ENCODE measurements around the gene HHATL.

HHATL gene

GRCh38 chr3:42702066-42702951 lies at the start of gene HHATL:
HHATL (minus strand) TSS chr3:42702798; CDS start chr3:42700826, 1,972 bp downstream.
- DNase-seq (ENCODE audit: low read depth in 4 of 4, low spot score in 1 of 4): no peak

- DNase-seq (ENCODE audit: low read depth in 4 of 4, low spot score in 1 of 4): no peak
These were observed 49.0 kb upstream of the HHATL start for GRCh38 chr3:42751609-42752008.

- DNase-seq (ENCODE audit: low read depth in 4 of 4, low spot score in 1 of 4): no peak
These were observed 48.2 kb upstream of the HHATL start for GRCh38 chr3:42750834-42751233.

GRCh38 chr3:42749753-42750231 lies 47.2 kb upstream of the HHATL start:
- no peak for DNase-seq (ENCODE audit: low read depth in 4 of 4, low spot score in 1 of 4)

GRCh38 chr3:42749025-42749752 lies 46.6 kb upstream of the HHATL start:
- no peak for DNase-seq (ENCODE audit: low read depth in 4 of 4, low spot score in 1 of 4)

- DNase-seq (ENCODE audit: low read depth in 4 of 4, low spot score in 1 of 4): no peak
These were observed 45.0 kb upstream of the HHATL start for GRCh38 chr3:42747581-42747980.

GRCh38 chr3:42746455-42747450 lies 44.2 kb upstream of the HHATL start:
- no peak for DNase-seq (ENCODE audit: low read depth in 4 of 4, low spot score in 1 of 4)

- DNase-seq (ENCODE audit: low read depth in 4 of 4, low spot score in 1 of 4): no peak
These were observed 43.3 kb upstream of the HHATL start for GRCh38 chr3:42745776-42746454.

GRCh38 chr3:42745291-42745745 lies 42.7 kb upstream of the HHATL start:
- no peak for DNase-seq (ENCODE audit: low read depth in 4 of 4, low spot score in 1 of 4)

- no peak for DNase-seq (ENCODE audit: low read depth in 4 of 4, low spot score in 1 of 4)
These were observed 40.8 kb upstream of the HHATL start for GRCh38 chr3:42743204-42743995.

- no peak for DNase-seq (ENCODE audit: low read depth in 4 of 4, low spot score in 1 of 4)
These were observed 40.1 kb upstream of the HHATL start for GRCh38 chr3:42742688-42743087.

- DNase-seq (ENCODE audit: low read depth in 4 of 4, low spot score in 1 of 4): no peak
These were observed 39.7 kb upstream of the HHATL start for GRCh38 chr3:42742259-42742658.

GRCh38 chr3:42741796-42742195 lies 39.2 kb upstream of the HHATL start:
- no peak for DNase-seq (ENCODE audit: low read depth in 4 of 4, low spot score in 1 of 4)

GRCh38 chr3:42739401-42740158 lies 37.0 kb upstream of the HHATL start:
- DNase-seq (ENCODE audit: low read depth in 4 of 4, low spot score in 1 of 4): no peak

- DNase-seq (ENCODE audit: low read depth in 4 of 4, low spot score in 1 of 4): no peak
These were observed 33.9 kb upstream of the HHATL start for GRCh38 chr3:42736531-42736930.

- DNase-seq (ENCODE audit: low read depth in 4 of 4, low spot score in 1 of 4): no peak
These were observed 33.5 kb upstream of the HHATL start for GRCh38 chr3:42736081-42736480.

- DNase-seq (ENCODE audit: low read depth in 4 of 4, low spot score in 1 of 4): no peak
These were observed 33.0 kb upstream of the HHATL start for GRCh38 chr3:42735615-42736014.

GRCh38 chr3:42735019-42735418 lies 32.4 kb upstream of the HHATL start:
- no peak for DNase-seq (ENCODE audit: low read depth in 4 of 4, low spot score in 1 of 4)
